Measurements from ENCODE around the gene WNT6.

DNA sequence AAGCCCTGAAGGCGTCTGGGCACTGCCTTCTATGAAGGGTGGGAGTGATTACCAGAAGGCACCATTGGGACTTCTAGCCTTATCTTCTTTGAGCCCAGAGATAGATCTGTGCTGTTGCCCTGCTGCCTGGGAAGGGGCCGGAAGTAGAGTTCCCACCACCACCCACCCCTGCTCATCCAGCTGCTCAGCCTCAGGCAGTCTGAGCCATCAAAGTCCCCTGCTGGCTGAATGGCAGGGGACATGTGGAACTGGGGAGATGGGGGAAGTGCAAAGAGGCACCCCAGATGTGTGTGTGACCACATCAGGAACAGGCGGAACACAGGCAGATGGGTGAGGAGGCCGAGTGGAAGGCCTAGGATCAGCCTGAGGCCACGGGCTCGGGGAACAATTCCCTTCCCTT, 17.7 kb downstream of the WNT6 start:
- TF ChIP-seq, protein P1, sequence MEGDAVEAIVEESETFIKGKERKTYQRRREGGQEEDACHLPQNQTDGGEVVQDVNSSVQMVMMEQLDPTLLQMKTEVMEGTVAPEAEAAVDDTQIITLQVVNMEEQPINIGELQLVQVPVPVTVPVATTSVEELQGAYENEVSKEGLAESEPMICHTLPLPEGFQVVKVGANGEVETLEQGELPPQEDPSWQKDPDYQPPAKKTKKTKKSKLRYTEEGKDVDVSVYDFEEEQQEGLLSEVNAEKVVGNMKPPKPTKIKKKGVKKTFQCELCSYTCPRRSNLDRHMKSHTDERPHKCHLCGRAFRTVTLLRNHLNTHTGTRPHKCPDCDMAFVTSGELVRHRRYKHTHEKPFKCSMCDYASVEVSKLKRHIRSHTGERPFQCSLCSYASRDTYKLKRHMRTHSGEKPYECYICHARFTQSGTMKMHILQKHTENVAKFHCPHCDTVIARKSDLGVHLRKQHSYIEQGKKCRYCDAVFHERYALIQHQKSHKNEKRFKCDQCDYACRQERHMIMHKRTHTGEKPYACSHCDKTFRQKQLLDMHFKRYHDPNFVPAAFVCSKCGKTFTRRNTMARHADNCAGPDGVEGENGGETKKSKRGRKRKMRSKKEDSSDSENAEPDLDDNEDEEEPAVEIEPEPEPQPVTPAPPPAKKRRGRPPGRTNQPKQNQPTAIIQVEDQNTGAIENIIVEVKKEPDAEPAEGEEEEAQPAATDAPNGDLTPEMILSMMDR (conservative IDR thresholded peaks at IDR 0.05; ENCODE audit: low read depth, low read length) = no peak
- no peak for TF ChIP-seq EZH2phosphoT487 (IDR thresholded peaks at IDR 0.05; ENCODE audit: borderline replicate concordance, low read length)

Data from PC-3 (cell line).